Heart right ventricle (tissue), 16 donors: Measurements from ENCODE around the gene KSR1. TPM values are rescaled to one million over a fixed set of nuclear protein-coding genes. Genes with fewer than 3 reads are reported as not detected.

Source experiments
- ATAC-seq, 8 donors: fragments of 200-7000 bp; cut with Tn5 transposase; one replicate each; pipeline ENCODE4 v1.9.1; 2020; ENCODE audit warnings: mild to moderate bottlenecking in 8 of 8, moderate library complexity in 8 of 8, moderate number of reproducible peaks in 1 of 8
- DNase-seq, 2 donors: peaks; one replicate each; pipeline ENCODE4 v3.0.0-alpha.2; 2020
- H3K27ac ChIP-seq, 10 donors: fragments of 200-600 bp; sonication (generic) in 2 of 10; one replicate each; pipeline versions ENCODE4 v1.5.0 to v1.8.0; 2020 to 2022; ENCODE audit warnings: mild to moderate bottlenecking in 3 of 10
- H3K27me3 ChIP-seq, 7 donors: fragments of 200-600 bp; one replicate each; pipeline ENCODE4 v1.8.0; 2021 to 2022; ENCODE audit warnings: mild to moderate bottlenecking in 2 of 7
- H3K36me3 ChIP-seq, 9 donors: fragments of 200-600 bp; sonication (generic) in 1 of 9; one replicate each; pipeline versions ENCODE4 v1.5.0 to v1.8.0; 2020 to 2022; ENCODE audit warnings: mild to moderate bottlenecking in 2 of 9
- H3K4me1 ChIP-seq, 9 donors: fragments of 200-600 bp; sonication (generic) in 1 of 9; one replicate each; pipeline versions ENCODE4 v1.5.0 to v1.8.0; 2020 to 2022; ENCODE audit warnings: mild to moderate bottlenecking in 4 of 9
- H3K4me3 ChIP-seq, 10 donors: fragments of 200-600 bp; sonication (generic) in 2 of 10; one replicate each; pipeline versions ENCODE4 v1.5.0 to v1.8.0; 2020 to 2022; ENCODE audit warnings: mild to moderate bottlenecking in 7 of 10, moderate library complexity in 2 of 10
- H3K9me3 ChIP-seq, 11 donors: fragments of 200-600 bp in 10 of 11; sonication (generic) in 2 of 11; one replicate each; pipeline versions ENCODE4 v1.5.0 to v1.8.0; 2013 to 2022; ENCODE audit warnings: mild to moderate bottlenecking in 2 of 11, control low read depth in 1 of 11, moderate library complexity in 1 of 11
- CTCF ChIP-seq, 9 donors: fragments of 200-600 bp; sonication (generic) in 2 of 9; IDR thresholded peaks; one replicate each; pipeline versions ENCODE4 v1.5.0 to v1.8.0; 2021 to 2022; ENCODE audit warnings: antibody characterized with exemption in 9 of 9, mild to moderate bottlenecking in 5 of 9, moderate library complexity in 1 of 9
- WGBS, 2 donors: extraction: QIAGEN DNeasy Blood & Tissue Kit; methylation state at CpG; one replicate each; pipeline ENCODE4 v1.1.7; 2013; ENCODE audit warnings: inconsistent platforms in 1 of 2; 5-methylcytosine and 5-hydroxymethylcytosine counted together
- intact Hi-C, 10 donors: fragments of 100-400 bp; cut with DNase I; formaldehyde crosslinking; loops; one replicate each; pipeline versions ENCODE4 v1.11.1 to v1.14.2; 2022
- polyA plus RNA-seq, 2 donors: library from polyadenylated mRNA; stranded (reverse); fragments of 200-250 nt; gene quantifications; one replicate each; pipeline ENCODE4 v1.2.3, GENCODE V29; 2013
- total RNA-seq, 10 donors: library from RNA; stranded (reverse); fragmentation: NEBNext Ultra II Directional in 3 of 10; extraction: Animal tissue kit (Norgen Biotek cat#: 25700) in 3 of 10; gene quantifications; one replicate each; pipeline versions ENCODE4 v1.2.1 to v1.2.4, GENCODE V29; 2021 to 2023
- donor health status: Arrhythmogenic right ventricular cardiomyopathy.
- donor health status: ischemic (EF 13 %, LVEDD 7.1; RV severe dilation, severe dysfunction).
- donor health status: healthy with polysubstance abuse.
- donor health status: DM: no; HTN: yes; CAD: no.
- donor health status: DM: no; HTN: no; CAD: no.
- donor health status: ischemic (EF 25% LVEDD 6.9; RV normal size, moderate dysfunction).
- donor health status: ischemic (EF 25% LVEDD 5.7; RV mildly dilated, moderate dysfunction).
- donor health status: healthy.
- donor health status: DM: yes; HTN: yes; CAD: no.
- donor health status: Ischemic cardiomyopathy.
- donor health status: ischemic (EF 35%, LVEDD 5.7; RV mildly dilated, moderate dysfunction).
- donor health status: nonischemic (EF 11% LVEDD 7.7; RV severe dilation, severe dysfunction).
- donor health status: DM: yes; HTN: yes; CAD: no.
- donor health status: PGD.
- donor health status: ischemic (EF 29% LVEDD 5.4; RV normal size, mild dysfunction).
- donor health status: nonischemic (EF 23%, LVEDD 6.1; RV moderate dilation, normal function).

Gene KSR1
- total and polyA plus RNA-seq, 12 donors, result 5.6 to 19.6 (median 8.6) TPM

GRCh38 chr17:27473748-27474609, 17.7 kb downstream of the KSR1 start:
- Histone ChIP-seq H3K27me3 (no peaks in the 10 kb centered on the region), H3K9me3 (no peaks in the 10 kb centered on the region), H3K27ac (peak overlapping the region in 4 of 10 donors; percentile 44 to 83 (median 58)), H3K4me1 (peaks cover 8 to 71% (median 26%) of the 10 kb centered on the region in 9 donors), H3K36me3 (no peaks in the 10 kb centered on the region), H3K4me3 (no peak overlapping the region)
- DNase-seq (peak; percentile 62 to 76), ATAC-seq (peak; percentile 57 to 85 (median 77))
- intact Hi-C loops, result no loop called here
- 39 to 46% methylated on average over 8 of the region's 8 CpGs for WGBS, 2 donors
- no peak for TF ChIP-seq CTCF (IDR thresholded peaks at IDR 0.05)

- WGBS, 2 donors, result 94 to 96% methylated on average over 10 of the region's 10 CpGs
- Histone ChIP-seq H3K4me1 (peaks cover 8 to 71% (median 26%) of the 10 kb centered on the region in 9 donors), H3K27ac (peak overlapping the region in 1 of 10 donors; percentile 83)
Observed at GRCh38 chr17:27475070-27475673, 18.9 kb downstream of the KSR1 start.

GRCh38 chr17:27475981-27476895, 20.0 kb downstream of the KSR1 start:
- intact Hi-C loops, result no loop called here
- no peak for TF ChIP-seq CTCF (IDR thresholded peaks at IDR 0.05)

More at GRCh38 chr17:27475070-27475673, 18.9 kb downstream of the KSR1 start:
- intact Hi-C loops, result no loop called here
- no peak for TF ChIP-seq CTCF (IDR thresholded peaks at IDR 0.05)
- Histone ChIP-seq H3K9me3 (no peaks in the 10 kb centered on the region), H3K4me3 (no peak overlapping the region), H3K27me3 (no peaks in the 10 kb centered on the region), H3K36me3 (no peaks in the 10 kb centered on the region)
- DNase-seq (no peak), ATAC-seq (no peak)

More at GRCh38 chr17:27475981-27476895, 20.0 kb downstream of the KSR1 start:
- DNase-seq (no peak), ATAC-seq (no peak)
- H3K4me3 ChIP-seq, result no peak overlapping the region
- H3K36me3 ChIP-seq, result no peaks in the 10 kb centered on the region
- H3K27ac ChIP-seq, result no peak overlapping the region
- H3K4me1 ChIP-seq, result peaks cover 8 to 66% (median 26%) of the 10 kb centered on the region in 9 donors
- no peaks in the 10 kb centered on the region for H3K9me3 ChIP-seq
- 88 to 91% methylated on average over 14 of the region's 14 CpGs for WGBS, 2 donors
- H3K27me3 ChIP-seq, result no peaks in the 10 kb centered on the region
